GM20000 (cell line): Measurements from ENCODE around the gene GP1BB.

Experiments
- DNase-seq: peaks from one replicate; pipeline ENCODE4 v3.0.0; 2012; ENCODE audit warnings: low spot score
- CTCF ChIP-seq: IDR thresholded peaks from 2 replicates; pipeline ENCODE4 v1.5.1; 2012; ENCODE audit warnings: mild to moderate bottlenecking, control low read depth; ENCODE audit errors: extremely low read depth, missing control alignments

GP1BB gene

GRCh38 chr22:19747551-19747950, 24.2 kb downstream of the GP1BB start:
- no peak for DNase-seq
- TF ChIP-seq CTCF = no peak

DNA sequence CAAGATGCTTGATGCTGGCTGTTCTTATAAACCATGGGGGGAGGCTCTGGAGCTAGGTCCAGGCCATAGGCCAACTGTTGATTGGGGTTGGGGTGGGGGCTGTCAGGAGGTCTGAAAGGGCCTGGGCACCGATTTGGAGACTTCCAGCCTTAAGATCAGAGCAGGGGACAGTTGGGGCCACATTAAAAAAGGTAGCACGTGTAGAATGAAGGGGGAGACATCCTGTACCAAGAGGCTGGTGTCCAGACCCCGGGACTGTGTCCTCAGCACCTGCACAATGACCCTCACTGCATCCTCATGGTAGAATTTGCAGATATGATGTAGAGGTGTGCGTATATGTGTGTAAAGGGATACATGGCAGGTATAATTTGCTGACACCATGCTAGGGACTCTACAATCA, 24.8 kb downstream of the GP1BB start:
- TF ChIP-seq CTCF = no peak
- DNase-seq = no peak

- no peak for TF ChIP-seq CTCF
- no peak for DNase-seq
Measured at GRCh38 chr22:19748991-19749664, 25.8 kb downstream of the GP1BB start.

DNA sequence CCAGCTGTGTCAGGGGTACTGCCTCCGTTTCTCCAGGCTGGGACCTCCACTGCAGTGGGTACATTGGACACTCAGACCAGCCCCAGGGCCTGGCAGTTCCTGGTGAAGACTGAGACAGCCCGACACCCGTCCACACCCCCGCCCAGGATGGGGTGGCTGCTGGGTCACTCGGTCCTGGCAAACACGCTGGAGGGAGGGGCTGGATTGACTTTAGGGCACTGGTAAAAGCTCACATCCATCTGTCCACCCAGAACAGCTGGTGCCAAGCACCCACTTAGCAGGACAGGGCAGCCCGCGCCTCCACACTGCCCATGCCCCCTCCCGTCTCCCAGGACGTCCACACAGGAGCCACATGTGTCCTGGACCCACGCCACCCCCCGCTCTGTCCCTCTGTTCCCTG, 26.5 kb downstream of the GP1BB start:
- no peak for TF ChIP-seq CTCF
- no peak for DNase-seq

GRCh38 chr22:19750507-19751490, 27.5 kb downstream of the GP1BB start:
- DNase-seq = no peak
- TF ChIP-seq CTCF = no peak

- no peak for DNase-seq
- no peak for TF ChIP-seq CTCF
Measured at GRCh38 chr22:19751497-19752245, 28.3 kb downstream of the GP1BB start.
